ENCODE data around the gene EMC10. TPM values are rescaled to one million over a fixed set of nuclear protein-coding genes. Genes with fewer than 3 reads are reported as not detected.

The EMC10 gene
- total RNA-seq, 1 experiment from 2014 or later = 109 TPM

DNA sequence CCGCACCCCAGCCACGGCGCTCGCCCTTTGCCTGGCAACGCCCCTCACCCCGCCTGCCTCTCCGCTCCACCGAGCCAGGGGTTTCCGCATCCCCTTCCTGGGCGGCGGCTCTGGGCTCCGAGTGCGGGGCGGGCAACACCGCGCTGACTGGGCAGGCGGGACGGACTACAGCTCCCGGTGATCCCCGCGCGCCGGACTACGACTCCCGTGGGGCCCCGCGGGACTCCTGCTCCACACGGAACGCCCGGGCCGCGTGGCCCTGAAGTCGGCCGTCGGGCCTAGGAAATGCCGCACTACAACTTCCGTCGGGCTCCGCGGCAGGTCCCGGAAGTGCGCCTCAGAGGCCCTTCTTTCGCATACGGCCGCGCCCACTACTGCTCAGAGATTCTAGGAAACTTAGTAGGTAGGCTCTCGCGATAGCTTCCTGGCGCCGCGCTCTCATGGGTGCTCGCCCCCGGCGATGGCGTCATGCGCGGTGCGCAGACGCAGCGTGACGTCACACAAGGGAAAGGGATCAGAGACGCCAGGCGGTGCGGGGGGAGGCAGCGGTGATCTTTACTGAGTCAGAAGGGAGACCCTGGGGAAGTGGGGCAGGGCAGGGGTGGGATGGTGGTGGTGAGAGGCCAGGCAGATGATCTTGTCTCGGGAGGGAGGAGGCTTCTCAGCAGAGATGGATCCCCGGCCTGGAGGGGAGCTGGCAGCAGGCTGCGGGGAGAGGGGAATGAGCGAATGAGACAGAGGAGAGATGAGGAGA, 34.9 kb downstream of the EMC10 start, which contains the start of gene JOSD2:
TSS of gene JOSD2 (minus strand) at position 123 of the 754 bp plus-strand sequence. CDS start 760 bp downstream, outside the sequence.
- peaks cover 7 to 27% of the 10 kb centered on the region in 2 experiments for H3K4me1 Mint-ChIP-seq
- Histone ChIP-seq H2AFZ (ENCODE audit: low read length) (no peak within 1 kb of the TSS), H2BK5ac (ENCODE audit: insufficient read length, low read length) (no peak within 1 kb of the TSS), H4K20me1 (ENCODE audit: control insufficient read depth, insufficient read depth, insufficient read length) (no peaks in the 10 kb centered on the region), H3K18ac (ENCODE audit: insufficient read length, low read depth, low read length) (peak within 1 kb of the TSS; percentile 78), H2BK20ac (ENCODE audit: low read depth, low read length, poor library complexity, severe bottlenecking) (no peak within 1 kb of the TSS), H3K4me2 (ENCODE audit: insufficient read depth, insufficient read length, low read length) (peak within 1 kb of the TSS; percentile 57), H3K9ac (ENCODE audit: extremely low read depth, insufficient read length, low read length) (peak within 1 kb of the TSS; percentile 13), H4K8ac (replicated peaks; ENCODE audit: insufficient read length, low read depth, low read length) (no peak within 1 kb of the TSS), H3K4ac (ENCODE audit: low read depth, low read length) (no peak within 1 kb of the TSS), H3T11ph (ENCODE audit: low read length) (no peak within 1 kb of the TSS), H3K4me1 (ENCODE audit: insufficient read depth, low read length) (no peaks in the 10 kb centered on the region), H3K27ac (ENCODE audit: insufficient read length, low read depth, low read length) (no peak within 1 kb of the TSS), H4K91ac (ENCODE audit: insufficient read length, low read depth, low read length) (no peak within 1 kb of the TSS), H3K79me2 (ENCODE audit: insufficient read depth, low read length) (no peaks in the 10 kb centered on the region), H3K14ac (ENCODE audit: insufficient read depth, low read length) (peak within 1 kb of the TSS; percentile 51; the same call in 1 of the 2 replicates), H2BK120ac (ENCODE audit: low read depth, low read length, poor library complexity, severe bottlenecking) (no peak within 1 kb of the TSS), H3K23ac (ENCODE audit: insufficient read length, low read depth, low read length) (no peak within 1 kb of the TSS), H3K23me2 (ENCODE audit: insufficient read length, low read depth, low read length, poor library complexity, severe bottlenecking) (no peaks in the 10 kb centered on the region), H2BK15ac (ENCODE audit: low read depth, low read length) (no peak within 1 kb of the TSS), H3K79me1 (ENCODE audit: insufficient read depth, low read depth, low read length, poor library complexity, severe bottlenecking) (no peaks in the 10 kb centered on the region), H2AK5ac (ENCODE audit: insufficient read length, low read length) (no peak within 1 kb of the TSS), H4K5ac (ENCODE audit: insufficient read length, low read depth, low read length) (no peak within 1 kb of the TSS), H3K27me3 (ENCODE audit: insufficient read depth, low read length) (peaks cover 2% of the 10 kb centered on the region; the same call in 1 of the 2 replicates), H3K56ac (ENCODE audit: insufficient read length, low read depth, low read length) (no peak within 1 kb of the TSS), H2BK12ac (ENCODE audit: insufficient read length, low read depth, low read length) (no peak within 1 kb of the TSS), H3K9me3 (ENCODE audit: control insufficient read depth, low read depth, low read length) (no peaks in the 10 kb centered on the region)
- peak within 1 kb of the TSS; percentile 88 to 98 (median 89); a peak in 5 of 7 replicates for H3K27ac Mint-ChIP-seq
- peak; percentile 98 for DNase-seq
- peak within 1 kb of the TSS; percentile 81 to 87 for H3K4me3 Mint-ChIP-seq
- TF ChIP-seq, protein P1, sequence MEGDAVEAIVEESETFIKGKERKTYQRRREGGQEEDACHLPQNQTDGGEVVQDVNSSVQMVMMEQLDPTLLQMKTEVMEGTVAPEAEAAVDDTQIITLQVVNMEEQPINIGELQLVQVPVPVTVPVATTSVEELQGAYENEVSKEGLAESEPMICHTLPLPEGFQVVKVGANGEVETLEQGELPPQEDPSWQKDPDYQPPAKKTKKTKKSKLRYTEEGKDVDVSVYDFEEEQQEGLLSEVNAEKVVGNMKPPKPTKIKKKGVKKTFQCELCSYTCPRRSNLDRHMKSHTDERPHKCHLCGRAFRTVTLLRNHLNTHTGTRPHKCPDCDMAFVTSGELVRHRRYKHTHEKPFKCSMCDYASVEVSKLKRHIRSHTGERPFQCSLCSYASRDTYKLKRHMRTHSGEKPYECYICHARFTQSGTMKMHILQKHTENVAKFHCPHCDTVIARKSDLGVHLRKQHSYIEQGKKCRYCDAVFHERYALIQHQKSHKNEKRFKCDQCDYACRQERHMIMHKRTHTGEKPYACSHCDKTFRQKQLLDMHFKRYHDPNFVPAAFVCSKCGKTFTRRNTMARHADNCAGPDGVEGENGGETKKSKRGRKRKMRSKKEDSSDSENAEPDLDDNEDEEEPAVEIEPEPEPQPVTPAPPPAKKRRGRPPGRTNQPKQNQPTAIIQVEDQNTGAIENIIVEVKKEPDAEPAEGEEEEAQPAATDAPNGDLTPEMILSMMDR (conservative IDR thresholded peaks at IDR 0.05) = no peak
- no CpG with 5 or more reads among the region's 69 CpGs for WGBS (ENCODE audit: extremely low coverage, insufficient read length, low lambda C conversion rate)
- no peaks in the 10 kb centered on the region; a peak in 1 of 5 replicates for H3K9me3 Mint-ChIP-seq
- H3K36me3 Mint-ChIP-seq (ENCODE audit: insufficient read depth in 1 of 3, low read depth in 3 of 3) = no peaks in the 10 kb centered on the region; a peak in 1 of 7 replicates
- peaks cover 54% of the 10 kb centered on the region for H3K27me3 Mint-ChIP-seq (ENCODE audit: low read depth)
